BLaER1 (cell line): Measurements from ENCODE around the gene ZNF516.

Experiments
- H3K27ac ChIP-seq: shearing (Covaris generic); formaldehyde crosslinking; 2 replicates; pipeline ENCODE4 v1.8.1; 2022
- H3K27me3 ChIP-seq: shearing (Covaris generic); formaldehyde crosslinking; 2 replicates; pipeline ENCODE4 v1.8.1; 2022
- H3K36me3 ChIP-seq: shearing (Covaris generic); formaldehyde crosslinking; 2 replicates; pipeline ENCODE4 v1.8.1; 2022
- H3K4me1 ChIP-seq: shearing (Covaris generic); formaldehyde crosslinking; 2 replicates; pipeline ENCODE4 v1.8.1; 2022
- H3K4me2 ChIP-seq: shearing (Covaris generic); formaldehyde crosslinking; 2 replicates; pipeline ENCODE4 v1.8.1; 2022
- H3K4me3 ChIP-seq: shearing (Covaris generic); formaldehyde crosslinking; 2 replicates; pipeline ENCODE4 v1.8.1; 2022
- H3K9ac ChIP-seq: shearing (Covaris generic); formaldehyde crosslinking; 2 replicates; pipeline ENCODE4 v1.8.1; 2022
- H3K9me3 ChIP-seq: shearing (Covaris generic); formaldehyde crosslinking; 2 replicates; pipeline ENCODE4 v1.8.1; 2022
- H4K20me1 ChIP-seq: shearing (Covaris generic); formaldehyde crosslinking; 2 replicates; pipeline ENCODE4 v1.8.1; 2022
- Cebpa-rat ChIP-seq: shearing (Covaris generic); IDR thresholded peaks from 2 replicates; pipeline ENCODE4 v1.8.1; 2022

Gene ZNF516

GRCh38 chr18:76472829-76473228 is 22.2 kb downstream of the ZNF516 start:
- H3K36me3 ChIP-seq = peaks cover 16% of the 10 kb centered on the region
- no peaks in the 10 kb centered on the region for H3K27me3 ChIP-seq
- H3K4me1 ChIP-seq = peaks cover 36% of the 10 kb centered on the region
- no peaks in the 10 kb centered on the region for H3K9me3 ChIP-seq
- no peak overlapping the region for H3K4me3 ChIP-seq
- no peak overlapping the region for H3K9ac ChIP-seq
- TF ChIP-seq Cebpa-rat = no peak
- no peak overlapping the region for H3K4me2 ChIP-seq
- H4K20me1 ChIP-seq = peaks cover 100% of the 10 kb centered on the region
- H3K27ac ChIP-seq = no peak overlapping the region

- no peak overlapping the region for H3K9ac ChIP-seq
- no peak overlapping the region for H3K4me2 ChIP-seq
- H3K9me3 ChIP-seq = no peaks in the 10 kb centered on the region
- H4K20me1 ChIP-seq = peaks cover 100% of the 10 kb centered on the region
- no peak overlapping the region for H3K27ac ChIP-seq
- no peak overlapping the region for H3K4me3 ChIP-seq
- peaks cover 16% of the 10 kb centered on the region for H3K36me3 ChIP-seq
- TF ChIP-seq Cebpa-rat = no peak
- H3K4me1 ChIP-seq = peaks cover 36% of the 10 kb centered on the region
- no peaks in the 10 kb centered on the region for H3K27me3 ChIP-seq
Observed at GRCh38 chr18:76471593-76471992, 23.4 kb downstream of the ZNF516 start.

GRCh38 chr18:76468345-76469304 is 26.4 kb downstream of the ZNF516 start:
- H3K9ac ChIP-seq = 0 out of 2 replicates have a peak overlapping the region, but pooled peaks have one; percentile 28
- no peak for TF ChIP-seq Cebpa-rat
- H3K27ac ChIP-seq = no peak overlapping the region
- H3K27me3 ChIP-seq = no peaks in the 10 kb centered on the region
- H3K4me3 ChIP-seq = no peak overlapping the region
- no peaks in the 10 kb centered on the region for H3K9me3 ChIP-seq
- H4K20me1 ChIP-seq = peaks cover 100% of the 10 kb centered on the region
- peaks cover 35% of the 10 kb centered on the region for H3K4me1 ChIP-seq
- peak overlapping the region; percentile 74 for H3K4me2 ChIP-seq
- peaks cover 41% of the 10 kb centered on the region for H3K36me3 ChIP-seq

GRCh38 chr18:76467371-76468190 is 27.5 kb downstream of the ZNF516 start:
- H3K4me1 ChIP-seq = peaks cover 36% of the 10 kb centered on the region
- no peak overlapping the region for H3K4me3 ChIP-seq
- peak overlapping the region; percentile 66 for H3K27ac ChIP-seq
- H4K20me1 ChIP-seq = peaks cover 100% of the 10 kb centered on the region
- no peaks in the 10 kb centered on the region for H3K9me3 ChIP-seq
- H3K36me3 ChIP-seq = peaks cover 51% of the 10 kb centered on the region
- no peaks in the 10 kb centered on the region for H3K27me3 ChIP-seq
- peak; percentile 60; the same call in 1 of the 2 replicates for TF ChIP-seq Cebpa-rat
- peak overlapping the region; percentile 74 for H3K4me2 ChIP-seq
- H3K9ac ChIP-seq = peak overlapping the region; percentile 53; the same call in 1 of the 2 replicates

GRCh38 chr18:76466410-76466991 is 28.5 kb downstream of the ZNF516 start:
- H3K27ac ChIP-seq = peak overlapping the region; percentile 66
- no peaks in the 10 kb centered on the region for H3K9me3 ChIP-seq
- no peak for TF ChIP-seq Cebpa-rat
- no peaks in the 10 kb centered on the region for H3K27me3 ChIP-seq
- H3K4me2 ChIP-seq = peak overlapping the region; percentile 74
- peaks cover 51% of the 10 kb centered on the region for H3K36me3 ChIP-seq
- peaks cover 100% of the 10 kb centered on the region for H4K20me1 ChIP-seq
- peaks cover 47% of the 10 kb centered on the region for H3K4me1 ChIP-seq
- H3K9ac ChIP-seq = no peak overlapping the region
- no peak overlapping the region for H3K4me3 ChIP-seq

- no peaks in the 10 kb centered on the region for H3K9me3 ChIP-seq
- H3K4me3 ChIP-seq = no peak overlapping the region
- H3K4me2 ChIP-seq = no peak overlapping the region
- H3K4me1 ChIP-seq = peaks cover 53% of the 10 kb centered on the region
- H3K36me3 ChIP-seq = peaks cover 53% of the 10 kb centered on the region
- H3K27ac ChIP-seq = peak overlapping the region; percentile 66; the same call in 1 of the 2 replicates
- H3K9ac ChIP-seq = no peak overlapping the region
- no peaks in the 10 kb centered on the region for H3K27me3 ChIP-seq
- peaks cover 100% of the 10 kb centered on the region for H4K20me1 ChIP-seq
- TF ChIP-seq Cebpa-rat = no peak
Observed at GRCh38 chr18:76465630-76466409, 29.2 kb downstream of the ZNF516 start.

- Histone ChIP-seq H3K9me3 (no peaks in the 10 kb centered on the region), H3K27me3 (no peaks in the 10 kb centered on the region), H3K9ac (no peak overlapping the region), H3K36me3 (peaks cover 66% of the 10 kb centered on the region), H3K4me1 (peaks cover 55% of the 10 kb centered on the region), H3K27ac (no peak overlapping the region), H4K20me1 (peaks cover 100% of the 10 kb centered on the region), H3K4me2 (no peak overlapping the region), H3K4me3 (no peak overlapping the region)
- TF ChIP-seq Cebpa-rat = no peak
Observed at GRCh38 chr18:76464281-76465259, 30.5 kb downstream of the ZNF516 start.

GRCh38 chr18:76463872-76464271 is 31.2 kb downstream of the ZNF516 start:
- Histone ChIP-seq H3K27me3 (no peaks in the 10 kb centered on the region), H3K9me3 (no peaks in the 10 kb centered on the region), H3K27ac (no peak overlapping the region), H3K9ac (no peak overlapping the region), H3K4me1 (peaks cover 53% of the 10 kb centered on the region), H3K4me2 (no peak overlapping the region), H3K4me3 (no peak overlapping the region), H3K36me3 (peaks cover 73% of the 10 kb centered on the region), H4K20me1 (peaks cover 100% of the 10 kb centered on the region)
- TF ChIP-seq Cebpa-rat = no peak
